ENCODE measurements around the gene SCFD2. TPM values are rescaled to one million over a fixed set of nuclear protein-coding genes. Genes with fewer than 3 reads are reported as not detected.
"Not testable (repeated sequence)": the region's sequence is repeated elsewhere in the genome, so short reads cannot be mapped to it uniquely, and the experiment has no call there.

SCFD2 gene
- total RNA-seq, 1 donor from 2014 or later = 31.3 TPM

DNA sequence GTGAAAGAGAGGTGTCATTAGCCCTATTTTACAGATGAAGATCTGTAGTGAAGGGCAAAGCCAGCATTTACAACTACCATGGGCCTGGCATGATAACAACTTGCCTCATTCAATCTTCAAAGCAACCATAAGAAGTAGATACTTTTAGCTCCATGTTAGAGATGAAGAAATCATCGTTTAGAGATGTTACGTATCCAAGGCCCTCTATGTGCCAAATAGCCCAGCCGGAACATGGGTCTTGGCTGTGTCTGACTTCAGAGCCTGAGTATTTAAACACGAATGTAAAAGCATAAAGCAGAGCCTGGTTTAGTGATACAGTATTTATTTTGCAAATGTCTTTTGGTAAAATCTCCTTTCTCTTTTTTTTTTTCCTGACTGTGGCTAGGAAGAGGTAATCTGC lies 306.6 kb downstream of the SCFD2 start:
- intact Hi-C loops (cut with micrococcal nuclease) = no loop called here

DNA sequence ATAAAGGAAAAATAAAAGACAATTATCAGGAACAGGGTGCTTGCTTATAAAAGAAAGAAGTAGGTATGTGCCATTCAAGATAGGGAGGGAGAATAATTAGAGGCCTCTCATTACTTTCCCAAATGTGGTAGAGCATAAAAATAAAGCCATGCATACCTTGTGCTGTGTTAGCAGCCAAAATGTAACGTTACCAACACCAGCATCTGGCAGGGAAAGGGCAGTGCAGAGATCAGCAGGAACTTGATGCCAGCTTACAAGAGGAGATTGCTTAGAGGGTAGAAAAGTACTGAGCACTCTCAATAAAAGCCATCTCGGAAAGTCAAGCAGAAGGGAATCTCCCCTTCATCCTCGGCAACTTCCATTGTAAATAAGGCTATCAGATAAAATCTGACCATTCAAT lies 308.2 kb downstream of the SCFD2 start:
- intact Hi-C loops (cut with micrococcal nuclease) = no loop called here

DNA sequence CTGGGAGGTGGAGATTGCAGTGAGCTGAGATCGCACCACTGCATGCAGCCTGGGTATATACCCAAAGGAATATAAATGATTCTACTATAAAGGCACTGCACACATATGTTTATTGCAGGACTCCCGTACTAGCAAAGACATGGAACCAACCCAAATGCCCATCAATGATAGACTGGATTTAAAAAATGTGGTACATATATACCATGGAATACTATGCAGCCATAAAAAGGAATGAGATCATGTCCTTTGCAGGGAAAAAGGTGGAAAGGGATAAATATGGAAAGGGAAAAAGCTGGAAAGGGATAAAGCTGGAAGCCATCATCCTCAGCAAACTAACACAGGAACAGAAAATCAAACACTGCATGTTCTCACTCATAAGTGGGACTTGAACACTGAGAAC lies 308.8 kb downstream of the SCFD2 start:
- intact Hi-C loops (cut with micrococcal nuclease) = not testable (repeated sequence)

DNA sequence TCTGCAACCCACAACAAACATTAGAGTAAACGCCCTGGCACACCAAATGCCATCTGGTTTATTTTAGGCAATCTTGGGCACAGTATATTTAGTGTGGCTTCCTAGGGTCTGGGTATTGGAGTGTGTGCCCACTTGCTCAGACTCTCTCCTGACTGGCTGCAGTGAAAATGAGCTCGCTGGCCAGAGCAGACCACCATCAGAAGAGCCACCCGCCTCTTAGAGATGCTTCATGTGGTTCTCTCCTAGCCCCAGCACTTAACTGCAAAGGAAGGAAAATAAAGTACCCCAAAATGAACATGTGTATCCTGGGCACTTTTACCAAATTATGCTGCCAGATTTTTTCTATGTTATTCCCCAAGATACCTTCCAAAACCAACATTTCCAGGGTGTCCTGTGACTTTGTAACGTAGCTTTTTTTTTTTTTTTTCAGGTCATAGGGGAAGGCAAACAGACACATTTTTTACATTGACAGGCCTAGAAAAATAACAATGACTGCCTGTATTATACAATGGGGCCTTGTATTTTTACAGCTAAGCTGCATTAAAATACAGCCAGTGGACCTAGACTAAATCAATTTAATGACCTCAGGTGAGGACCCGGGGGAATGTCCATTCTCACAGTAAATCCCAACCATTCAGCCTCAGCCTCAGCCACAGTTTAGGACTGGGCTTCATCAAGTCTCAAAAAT lies 310.0 kb downstream of the SCFD2 start:
- intact Hi-C loops (cut with micrococcal nuclease) = no loop called here

DNA sequence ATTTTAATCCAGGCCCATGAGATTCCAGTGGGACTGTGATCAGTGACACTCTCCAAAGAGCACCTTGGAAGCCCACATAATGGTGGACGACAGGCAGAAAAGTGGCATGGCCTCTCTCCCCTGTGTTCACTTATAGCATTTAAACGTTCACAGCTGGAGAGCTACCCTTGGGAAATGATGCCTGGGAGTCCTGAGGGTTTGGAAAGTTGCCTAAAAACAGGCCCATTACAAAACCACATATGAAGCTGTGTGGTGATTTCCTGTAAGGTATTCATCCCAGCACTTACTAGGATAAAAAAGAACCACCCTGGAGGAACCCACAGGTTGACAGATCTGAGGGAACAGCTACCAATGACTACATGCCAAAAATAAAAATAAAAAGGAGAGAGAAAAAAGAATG lies 310.6 kb downstream of the SCFD2 start:
- intact Hi-C loops (cut with micrococcal nuclease) = no loop called here

DNA sequence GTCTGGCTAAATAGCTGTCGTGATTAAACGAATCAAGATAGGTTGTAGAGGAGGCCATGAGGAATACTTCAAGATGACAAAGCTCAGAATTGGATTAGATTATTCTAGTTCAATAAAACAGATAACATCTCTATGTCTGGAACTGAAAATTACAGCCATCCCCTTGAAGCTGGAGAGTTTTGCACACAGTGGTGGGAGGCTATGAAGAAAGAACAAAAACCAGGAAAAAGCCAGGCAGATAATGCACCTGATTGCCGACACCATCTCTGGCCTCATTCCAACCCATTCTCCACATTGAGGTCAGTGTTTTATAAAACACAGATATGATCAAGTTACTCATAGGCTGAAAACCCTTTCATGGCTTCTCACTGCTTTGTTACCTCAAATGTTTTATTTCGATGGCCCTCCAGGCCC lies 315.5 kb downstream of the SCFD2 start:
- intact Hi-C loops (cut with micrococcal nuclease) = no loop called here

DNA sequence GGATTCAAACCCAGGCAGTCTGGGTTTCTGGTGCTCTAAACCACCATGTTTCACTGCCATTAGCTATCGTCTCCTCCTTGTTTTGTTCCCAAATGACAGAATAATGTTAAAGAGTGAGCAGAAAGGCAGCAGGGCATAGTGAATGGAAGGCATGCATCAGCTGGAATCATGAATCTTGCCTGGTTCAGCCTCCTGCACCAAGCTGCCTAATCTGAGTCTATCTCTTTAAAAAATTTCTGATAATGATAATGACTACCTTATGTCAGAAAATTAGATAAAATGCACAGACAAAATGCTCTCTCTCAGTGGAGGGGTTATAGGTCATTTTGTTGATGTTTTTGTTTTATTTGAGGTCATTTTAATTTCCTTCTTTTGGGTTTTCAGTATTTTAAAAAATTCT lies 316.3 kb downstream of the SCFD2 start:
- intact Hi-C loops (cut with micrococcal nuclease) = no loop called here

DNA sequence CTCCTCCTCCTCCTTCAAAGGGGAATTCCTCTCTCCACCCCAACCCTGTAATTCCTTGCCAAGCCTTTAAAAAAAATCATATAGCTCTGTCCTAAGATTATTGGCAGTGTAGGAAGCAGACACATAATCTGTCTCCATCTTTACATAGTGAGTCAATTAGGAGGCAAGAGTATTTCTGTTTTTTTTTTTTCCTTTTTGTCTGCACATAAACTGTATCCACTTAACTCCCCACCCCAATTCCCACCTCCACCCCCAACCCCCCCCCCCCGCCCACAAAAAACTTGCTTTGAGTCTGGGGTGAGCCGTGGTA lies 321.3 kb downstream of the SCFD2 start:
- intact Hi-C loops (cut with micrococcal nuclease) = no loop called here

DNA sequence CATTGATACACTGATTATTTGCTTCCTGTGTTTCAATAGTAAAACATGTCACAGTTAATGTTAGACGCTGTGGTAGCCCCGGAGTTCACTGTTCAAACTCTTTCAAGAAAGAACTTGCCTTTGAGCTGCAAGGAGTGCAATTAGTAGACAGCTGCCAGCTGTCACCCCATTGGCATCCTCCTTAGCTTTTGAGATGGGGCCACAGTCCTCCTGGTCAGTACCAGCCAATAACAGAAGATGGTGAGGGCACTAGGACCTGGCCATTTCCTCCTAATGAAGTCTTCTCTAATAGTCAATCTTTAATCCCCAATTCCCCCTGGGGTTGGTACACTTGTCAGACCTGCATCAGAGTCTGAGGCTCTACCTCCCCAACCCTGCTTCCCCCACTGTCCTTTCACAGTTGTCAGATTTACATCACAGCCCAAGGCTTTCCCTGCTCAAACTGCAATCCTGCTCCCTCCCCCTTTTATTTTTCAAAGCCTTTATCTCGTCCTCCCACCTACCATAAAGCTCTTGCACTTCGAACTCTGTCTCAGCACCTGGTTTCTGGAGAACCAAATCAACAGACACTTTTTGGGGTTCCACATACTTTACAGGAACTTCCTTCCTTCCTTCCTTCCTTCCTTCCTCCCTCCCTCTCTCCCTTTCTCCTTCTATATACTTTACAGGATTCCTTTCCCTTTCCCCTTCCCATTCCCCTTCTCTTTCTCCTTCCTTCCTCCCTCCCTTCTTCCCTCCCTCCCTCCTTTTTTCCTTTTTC lies 321.8 kb downstream of the SCFD2 start:
- intact Hi-C loops (cut with micrococcal nuclease) = no loop called here

DNA sequence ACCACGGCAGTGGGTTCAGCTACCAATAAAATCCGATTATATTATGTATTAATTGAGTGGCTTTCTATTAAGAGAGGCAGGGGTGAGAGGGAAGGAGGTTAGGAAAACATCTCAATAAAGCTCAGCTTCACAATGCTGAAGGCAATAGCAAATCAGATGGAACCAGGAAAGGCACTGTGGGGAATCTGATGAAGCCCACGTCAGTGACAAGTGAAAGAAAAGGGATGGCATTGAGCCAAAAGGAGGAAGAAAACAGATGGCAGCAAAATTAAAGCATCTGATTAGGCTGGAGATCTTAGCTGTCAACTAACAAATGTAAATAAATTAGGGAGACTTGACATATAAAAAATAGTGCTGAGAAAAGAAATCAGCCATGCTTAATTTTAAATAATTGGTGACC lies 322.8 kb downstream of the SCFD2 start:
- intact Hi-C loops (cut with micrococcal nuclease) = no loop called here

DNA sequence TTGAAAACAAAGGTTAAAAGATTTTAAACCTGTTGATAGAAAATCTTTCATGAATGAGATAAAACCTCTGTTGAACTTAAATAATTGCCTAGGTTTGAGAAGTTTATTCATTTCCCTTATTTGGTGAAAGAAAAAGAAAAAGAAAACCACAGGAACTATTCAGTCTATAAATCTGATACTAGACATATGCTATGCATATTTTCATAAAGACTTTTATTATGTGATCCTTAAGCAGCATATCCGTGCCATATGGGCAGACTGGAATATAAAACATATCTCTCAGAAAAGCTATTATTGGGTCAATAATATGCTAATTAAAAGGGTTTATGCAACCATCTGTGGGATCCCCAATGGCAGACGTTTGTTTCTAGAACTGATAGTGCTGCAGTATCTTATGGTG lies 325.0 kb downstream of the SCFD2 start:
- intact Hi-C loops (cut with micrococcal nuclease) = no loop called here

DNA sequence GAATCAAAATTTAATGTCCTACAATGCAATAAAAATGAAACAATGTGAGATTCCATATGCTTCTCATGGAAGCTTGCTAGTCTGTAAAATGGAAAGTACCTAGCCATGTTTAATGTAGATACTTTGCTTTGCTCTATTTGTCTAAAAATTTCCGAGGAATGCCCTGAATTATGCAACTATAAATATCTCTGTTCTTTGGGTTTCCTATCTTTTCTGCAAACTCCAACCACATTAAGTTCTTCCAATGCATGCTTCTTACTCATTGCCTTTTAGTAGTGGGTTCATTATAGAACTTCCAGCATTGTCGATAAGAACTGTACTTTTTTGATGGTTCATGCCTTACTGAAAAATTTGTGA lies 325.4 kb downstream of the SCFD2 start:
- intact Hi-C loops (cut with micrococcal nuclease) = no loop called here

DNA sequence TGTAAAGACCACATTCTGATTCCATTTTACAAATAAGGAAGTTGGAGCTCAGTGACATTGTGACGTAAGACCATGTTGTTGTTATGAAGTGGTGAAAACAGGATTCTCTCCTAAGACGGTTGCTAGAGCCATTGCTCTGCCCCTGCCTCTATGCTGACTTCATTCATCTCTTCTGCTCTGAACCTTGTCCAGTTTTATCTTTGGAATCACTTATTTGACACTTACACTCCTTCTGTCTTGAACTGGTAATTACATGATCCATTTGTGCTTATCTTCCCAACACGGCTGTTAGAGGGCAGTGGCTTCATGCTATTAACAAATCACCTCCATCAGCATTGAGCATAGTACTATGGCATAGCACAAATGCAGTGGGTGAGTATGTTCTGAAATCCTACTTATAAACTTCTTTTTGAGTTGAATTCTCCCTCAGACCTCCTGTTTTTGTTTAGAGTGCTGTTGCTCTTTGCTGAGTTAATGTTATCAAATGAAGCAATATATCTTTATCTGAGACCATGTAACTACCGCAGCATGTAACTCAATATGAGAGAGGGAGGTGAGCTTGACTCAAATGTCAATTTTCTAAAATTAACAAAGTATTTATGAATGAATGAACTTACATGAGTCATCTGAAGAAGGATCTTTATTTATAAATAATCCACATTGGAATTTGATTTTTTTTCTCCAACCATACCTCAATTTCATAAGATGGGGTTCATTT lies 326.0 kb downstream of the SCFD2 start:
- intact Hi-C loops (cut with micrococcal nuclease) = no loop called here

DNA sequence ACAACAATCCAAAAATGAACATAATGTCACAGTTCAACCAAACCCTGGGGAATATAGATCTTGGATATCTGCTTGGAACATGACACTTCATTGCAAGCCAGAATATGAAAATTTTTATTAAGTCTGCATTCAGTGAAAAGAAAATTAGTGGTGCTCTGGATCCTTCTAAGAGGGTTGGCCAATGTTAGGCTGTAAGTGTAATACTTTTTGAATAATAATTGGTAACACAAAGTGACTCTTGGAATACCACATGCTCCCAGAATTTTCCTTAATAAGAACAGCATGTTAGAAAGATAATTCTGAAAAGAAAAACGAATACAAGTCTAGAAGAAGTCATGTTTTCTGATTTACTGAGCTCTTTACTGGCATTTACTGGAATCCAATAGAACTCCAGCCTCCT lies 328.0 kb downstream of the SCFD2 start:
- intact Hi-C loops (cut with micrococcal nuclease) = no loop called here

DNA sequence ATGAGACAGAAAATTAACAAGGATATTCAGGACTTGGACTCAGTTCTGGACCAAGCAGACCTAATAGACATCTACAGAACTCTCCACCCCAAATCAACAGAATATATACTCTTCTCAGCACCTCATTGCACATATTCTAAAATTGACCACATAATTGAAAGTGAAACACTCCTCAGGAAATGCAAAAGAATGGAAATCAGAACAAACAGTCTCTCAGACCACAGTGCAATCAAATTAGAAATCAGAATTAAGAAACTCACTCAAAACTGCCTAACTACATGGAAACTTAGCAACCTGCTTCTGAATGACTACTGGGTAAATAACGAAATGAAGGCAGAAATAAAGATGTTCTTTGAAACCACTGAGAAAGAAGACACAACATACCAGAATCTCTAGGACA lies 333.0 kb downstream of the SCFD2 start:
- intact Hi-C loops (cut with micrococcal nuclease) = not testable (repeated sequence)

DNA sequence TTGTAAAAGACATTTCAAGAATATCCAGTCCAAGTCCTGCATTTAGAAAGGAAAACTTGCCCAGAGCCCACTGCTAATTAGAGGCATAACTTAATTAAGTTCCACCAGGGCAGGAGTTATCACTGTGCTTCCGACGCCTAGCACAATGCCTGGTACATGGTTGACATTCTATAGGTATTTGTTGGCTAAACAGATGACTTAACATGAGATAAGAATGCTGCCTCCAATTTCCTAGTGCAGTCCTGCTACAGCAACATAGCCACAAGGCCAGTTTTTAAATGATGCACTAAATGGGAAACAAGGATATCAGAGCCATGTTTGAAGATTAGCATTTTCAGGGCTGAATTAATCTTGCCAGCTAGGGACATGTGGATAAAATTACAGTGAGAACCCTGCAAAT lies 339.6 kb downstream of the SCFD2 start:
- intact Hi-C loops (cut with micrococcal nuclease) = no loop called here

DNA sequence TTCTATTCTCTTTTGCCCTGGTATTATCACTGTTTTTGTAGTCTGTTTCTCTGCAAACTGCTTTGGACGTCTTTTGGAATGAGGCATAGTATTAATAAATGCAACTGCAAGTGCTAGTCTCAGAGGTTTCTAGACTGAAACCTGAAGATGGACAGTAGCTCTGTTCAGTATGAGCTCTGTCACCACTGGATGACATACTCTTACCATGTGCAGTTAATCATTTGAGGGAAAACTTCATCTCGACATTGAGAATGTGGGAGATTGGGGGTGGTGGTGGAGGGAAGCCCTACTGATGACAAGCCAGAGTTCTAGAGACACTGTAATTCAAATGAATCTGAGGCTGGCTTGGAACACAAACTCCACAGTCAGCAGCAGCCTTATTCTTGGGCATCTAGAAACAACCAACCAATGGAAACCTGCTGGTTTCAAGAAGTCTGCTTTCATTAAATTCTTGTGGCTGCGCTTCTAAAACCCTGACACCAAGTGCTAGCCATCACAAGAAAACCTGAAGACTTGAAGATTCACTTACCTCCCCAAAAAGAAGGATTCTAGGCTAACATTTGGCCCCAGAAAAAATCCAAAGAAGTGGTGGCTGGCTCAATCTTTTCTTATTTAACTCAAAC lies 342.1 kb downstream of the SCFD2 start:
- intact Hi-C loops (cut with micrococcal nuclease) = no loop called here

DNA sequence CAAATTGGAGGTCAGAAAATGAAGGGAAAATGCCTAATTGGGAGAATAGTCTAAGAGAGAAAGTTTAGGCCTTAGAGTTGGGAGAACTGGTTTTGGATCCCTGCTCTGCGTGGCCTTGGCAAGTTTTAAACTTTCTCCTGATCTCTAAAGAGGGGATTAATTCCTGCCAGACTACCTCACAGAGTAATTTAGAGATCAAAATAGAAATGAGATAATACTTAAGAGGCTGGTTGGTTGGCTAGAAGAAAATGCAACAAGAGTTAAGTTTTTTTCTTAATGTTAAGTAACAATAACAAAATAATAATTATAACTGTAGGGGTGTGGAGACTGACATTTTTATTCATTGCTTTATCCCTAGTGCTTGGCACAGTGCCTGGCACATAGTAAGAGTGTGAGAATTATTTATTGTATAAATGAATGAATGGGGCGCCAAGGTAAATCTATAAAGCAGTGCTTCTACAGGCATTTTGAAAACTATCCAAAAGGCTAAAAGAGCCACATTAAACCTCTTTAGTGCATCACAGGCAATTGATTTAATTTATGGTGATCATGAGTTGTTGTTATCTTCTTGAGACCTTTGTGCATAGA lies 343.3 kb downstream of the SCFD2 start:
- intact Hi-C loops (cut with micrococcal nuclease) = no loop called here

DNA sequence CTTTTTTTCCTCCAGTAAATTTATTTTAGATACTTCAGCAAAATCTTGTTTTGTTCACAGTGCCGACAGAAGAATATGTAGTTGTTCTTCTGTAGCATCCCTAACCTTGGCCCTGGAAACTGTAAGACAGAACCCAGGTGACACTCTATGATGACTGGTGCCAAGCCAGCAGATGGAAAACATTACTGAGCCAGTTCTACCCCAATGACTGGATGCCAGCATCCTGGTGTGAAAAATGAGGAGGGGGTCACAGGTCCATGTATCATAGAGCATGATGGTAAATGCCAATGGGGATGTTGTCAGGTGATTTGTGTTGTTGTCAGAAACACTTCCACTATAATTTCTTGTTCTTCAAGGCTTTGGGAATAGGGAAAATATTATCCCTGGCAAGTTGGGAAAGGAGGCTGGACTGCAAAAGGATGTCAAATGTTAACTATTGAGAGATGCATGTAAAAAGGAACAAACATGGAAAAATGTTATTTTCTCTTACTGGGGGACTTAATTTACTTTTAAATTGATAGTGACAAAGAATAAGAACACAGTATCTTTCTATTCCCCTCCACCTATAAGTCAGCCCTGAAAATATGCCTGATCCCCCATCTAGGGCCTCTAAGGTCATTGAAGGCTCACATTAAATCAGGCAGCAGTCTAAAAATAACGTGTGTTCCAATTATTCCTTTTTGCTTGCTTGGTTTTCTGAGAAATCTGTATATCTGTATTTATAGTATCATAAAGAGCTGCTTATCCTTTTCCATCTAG lies 343.9 kb downstream of the SCFD2 start:
- intact Hi-C loops (cut with micrococcal nuclease) = no loop called here

DNA sequence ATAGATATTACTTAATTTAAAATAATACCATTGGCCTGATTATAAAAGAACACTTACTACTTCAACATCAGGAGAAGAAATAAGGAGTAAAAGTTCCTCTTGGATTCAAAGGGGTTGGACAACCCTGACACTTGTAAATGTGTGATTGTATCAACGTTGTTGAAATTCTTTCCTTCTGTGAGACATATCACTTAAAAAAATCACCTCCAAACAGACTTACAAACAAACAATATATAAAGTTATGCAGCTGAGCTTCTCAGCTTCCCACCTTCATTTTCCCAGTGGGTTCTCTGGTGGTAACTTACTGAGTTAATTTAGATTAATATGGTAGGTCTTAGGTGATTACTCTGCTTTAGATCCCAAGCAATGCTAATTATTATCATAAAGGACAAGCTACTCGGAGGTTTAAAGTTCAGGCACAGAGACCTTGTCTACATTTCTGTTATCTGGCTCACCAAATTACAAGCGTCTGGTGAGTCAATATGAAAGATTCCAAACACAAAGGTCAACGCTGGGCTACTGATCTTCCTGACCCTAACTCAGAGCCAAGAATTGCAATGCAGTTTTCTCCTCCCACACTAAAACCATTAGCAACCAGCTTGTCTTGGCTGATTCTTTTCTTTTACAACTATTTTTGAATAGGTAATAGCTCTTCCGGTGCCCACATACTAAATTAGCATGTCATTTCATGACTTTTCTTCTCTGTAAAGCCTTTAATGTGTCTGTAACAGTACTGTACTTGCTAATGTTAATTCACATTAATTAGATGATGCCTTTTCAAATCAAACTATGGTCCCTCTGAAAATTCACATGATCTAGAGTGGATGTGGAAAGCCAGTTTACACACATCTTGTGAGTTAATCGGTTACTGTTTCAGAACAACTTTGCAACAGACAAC lies 346.1 kb downstream of the SCFD2 start:
- intact Hi-C loops (cut with micrococcal nuclease) = loop anchor here (10.0 kb wide), 2 partner anchors 175 to 1215 kb away; no protein-coding TSS in a partner anchor
